ENCODE measurements around the gene FGF19.

Gene FGF19, protein sequence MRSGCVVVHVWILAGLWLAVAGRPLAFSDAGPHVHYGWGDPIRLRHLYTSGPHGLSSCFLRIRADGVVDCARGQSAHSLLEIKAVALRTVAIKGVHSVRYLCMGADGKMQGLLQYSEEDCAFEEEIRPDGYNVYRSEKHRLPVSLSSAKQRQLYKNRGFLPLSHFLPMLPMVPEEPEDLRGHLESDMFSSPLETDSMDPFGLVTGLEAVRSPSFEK

DNA sequence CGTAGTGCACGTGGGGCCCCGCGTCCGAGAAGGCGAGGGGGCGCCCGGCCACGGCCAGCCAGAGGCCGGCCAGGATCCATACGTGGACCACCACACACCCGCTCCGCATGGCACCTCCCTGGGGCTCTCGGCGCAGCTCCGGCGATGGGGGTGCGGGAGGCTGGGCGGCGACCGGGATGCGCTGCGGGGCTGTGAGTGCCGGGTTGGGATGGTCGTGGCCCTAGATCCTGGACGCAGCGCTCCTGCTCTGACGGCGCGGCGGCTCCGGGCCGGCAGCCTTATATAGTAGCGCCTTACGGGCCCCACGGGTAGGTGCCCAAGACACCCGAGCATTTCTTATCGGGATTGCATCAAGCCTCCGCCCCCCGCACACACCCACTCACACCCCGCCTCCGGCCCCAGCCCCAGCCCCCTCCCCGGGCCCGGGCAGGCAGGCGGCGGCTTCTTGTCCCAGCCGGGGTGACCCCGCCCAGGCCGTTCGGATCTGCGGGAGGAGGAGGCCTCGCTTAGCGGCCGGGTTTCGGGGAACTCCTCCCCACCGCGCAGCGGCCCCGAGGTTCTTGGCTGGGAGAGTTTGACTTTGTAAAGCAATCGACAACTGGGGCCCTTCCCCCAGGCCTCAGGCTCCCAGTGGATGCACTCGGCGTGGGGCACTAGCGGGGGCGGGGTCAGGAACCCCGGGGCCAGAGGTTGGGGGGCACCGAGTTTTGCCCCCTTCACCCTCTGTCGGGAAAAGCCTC is at the start of gene FGF19:
FGF19 (minus strand) TSS at position 255 of the 740 bp plus-strand sequence; CDS start at position 109, 146 bp downstream.
- TF ChIP-seq ZFX (IDR thresholded peaks at IDR 0.05; ENCODE audit: borderline replicate concordance), result no peak
- TF ChIP-seq, protein P1, sequence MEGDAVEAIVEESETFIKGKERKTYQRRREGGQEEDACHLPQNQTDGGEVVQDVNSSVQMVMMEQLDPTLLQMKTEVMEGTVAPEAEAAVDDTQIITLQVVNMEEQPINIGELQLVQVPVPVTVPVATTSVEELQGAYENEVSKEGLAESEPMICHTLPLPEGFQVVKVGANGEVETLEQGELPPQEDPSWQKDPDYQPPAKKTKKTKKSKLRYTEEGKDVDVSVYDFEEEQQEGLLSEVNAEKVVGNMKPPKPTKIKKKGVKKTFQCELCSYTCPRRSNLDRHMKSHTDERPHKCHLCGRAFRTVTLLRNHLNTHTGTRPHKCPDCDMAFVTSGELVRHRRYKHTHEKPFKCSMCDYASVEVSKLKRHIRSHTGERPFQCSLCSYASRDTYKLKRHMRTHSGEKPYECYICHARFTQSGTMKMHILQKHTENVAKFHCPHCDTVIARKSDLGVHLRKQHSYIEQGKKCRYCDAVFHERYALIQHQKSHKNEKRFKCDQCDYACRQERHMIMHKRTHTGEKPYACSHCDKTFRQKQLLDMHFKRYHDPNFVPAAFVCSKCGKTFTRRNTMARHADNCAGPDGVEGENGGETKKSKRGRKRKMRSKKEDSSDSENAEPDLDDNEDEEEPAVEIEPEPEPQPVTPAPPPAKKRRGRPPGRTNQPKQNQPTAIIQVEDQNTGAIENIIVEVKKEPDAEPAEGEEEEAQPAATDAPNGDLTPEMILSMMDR (IDR thresholded peaks at IDR 0.05), result no peak
- no peak within 1 kb of the TSS for H3K27ac ChIP-seq

DNA sequence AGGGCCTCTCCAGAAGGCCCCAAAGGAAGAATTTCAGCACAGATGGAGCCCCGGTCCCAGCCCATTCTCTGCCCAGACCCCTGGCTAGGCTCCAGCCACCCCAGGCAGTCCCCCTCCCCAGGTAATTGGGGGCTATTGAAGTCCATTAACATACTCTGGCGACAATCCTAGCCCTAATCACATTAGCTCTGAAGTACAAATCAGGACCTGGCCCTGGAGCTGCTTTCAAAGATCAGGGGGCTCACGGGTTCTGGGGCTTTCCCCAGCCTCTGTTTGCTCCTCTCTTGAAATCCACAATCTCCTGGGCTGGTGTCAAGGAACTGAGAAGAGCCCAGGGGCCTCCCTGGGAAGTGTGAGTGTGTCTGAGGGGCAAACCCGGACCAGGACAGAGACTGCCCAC is 49.1 kb upstream of the FGF19 start:
- TF ChIP-seq, protein P1 (IDR thresholded peaks at IDR 0.05), result no peak
- no peak overlapping the region for H3K27ac ChIP-seq

DNA sequence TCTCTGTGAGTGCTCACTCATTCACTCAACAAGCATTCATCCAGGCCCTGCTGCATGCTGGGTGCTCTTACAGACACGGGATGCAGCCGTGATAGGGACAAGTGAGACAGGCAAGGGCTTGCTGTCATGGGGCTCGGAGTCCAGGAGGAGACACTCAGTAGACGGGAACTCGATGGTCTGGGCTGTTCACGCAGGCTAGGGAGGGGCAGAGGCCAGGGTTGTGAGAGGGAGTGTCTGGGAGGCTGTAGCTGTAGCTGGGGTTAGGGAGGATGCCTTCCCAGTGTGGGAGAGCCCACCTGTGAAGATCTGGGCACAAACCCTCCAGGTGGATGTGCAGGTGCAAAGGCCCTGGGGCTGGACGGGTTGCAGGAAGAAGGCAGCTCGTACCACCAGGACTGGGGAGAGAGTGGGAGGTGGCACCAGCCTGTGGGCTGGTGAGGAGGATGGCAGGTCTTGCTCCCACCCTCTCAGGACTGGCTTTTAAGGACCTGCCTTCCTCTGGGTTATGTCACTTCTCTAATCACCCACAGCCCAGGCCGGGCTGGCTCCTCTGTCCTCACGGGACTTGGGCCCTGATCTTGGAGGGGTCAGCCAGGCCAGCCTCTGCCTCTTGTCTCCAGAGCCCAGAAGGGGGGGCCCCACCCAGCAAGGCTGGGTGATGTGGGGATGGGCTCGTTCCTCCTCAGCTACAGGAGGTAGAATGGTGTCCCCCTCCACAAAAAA is 47.2 kb upstream of the FGF19 start:
- no peak overlapping the region for H3K27ac ChIP-seq
- TF ChIP-seq, protein P1 (IDR thresholded peaks at IDR 0.05), result no peak
- TF ChIP-seq ZFX (IDR thresholded peaks at IDR 0.05; ENCODE audit: borderline replicate concordance), result no peak

DNA sequence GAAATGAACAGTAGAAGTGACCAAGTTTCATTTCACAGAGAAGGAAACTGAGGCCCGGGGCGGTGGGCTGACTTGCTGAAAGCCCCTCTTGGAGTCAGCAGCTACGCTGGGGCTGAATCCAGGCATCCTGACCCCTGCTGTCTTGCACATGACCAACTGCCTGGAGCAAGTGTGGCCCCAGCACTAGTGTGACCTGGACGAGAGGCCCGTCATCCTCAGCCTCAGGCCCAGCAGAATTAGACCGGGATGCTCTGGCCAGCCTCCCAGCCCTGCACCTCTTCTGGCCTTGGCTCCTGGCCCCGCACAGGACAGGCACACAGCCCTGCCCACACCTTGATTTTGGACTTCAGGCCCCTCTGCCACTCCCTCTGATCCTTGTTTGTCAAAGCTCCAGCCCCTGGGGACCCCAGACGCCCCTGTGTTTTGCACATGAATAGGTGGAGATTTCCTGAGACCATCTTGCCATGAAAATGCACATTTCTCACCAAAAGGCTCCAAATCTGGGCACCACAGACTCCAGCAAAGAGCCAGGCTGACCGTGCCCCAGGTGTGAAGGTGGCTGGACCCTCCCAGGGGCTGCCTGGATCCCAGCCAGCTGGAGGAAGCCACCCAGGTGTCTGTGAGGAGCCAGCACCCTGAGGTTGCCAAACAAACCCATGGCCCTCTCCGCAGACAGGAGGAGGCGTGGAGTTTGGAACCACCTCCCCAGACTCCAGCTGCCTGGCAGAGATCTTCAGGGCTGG is 46.5 kb upstream of the FGF19 start:
- TF ChIP-seq, protein P1 (IDR thresholded peaks at IDR 0.05), result no peak
- TF ChIP-seq ZFX (IDR thresholded peaks at IDR 0.05; ENCODE audit: borderline replicate concordance), result no peak

DNA sequence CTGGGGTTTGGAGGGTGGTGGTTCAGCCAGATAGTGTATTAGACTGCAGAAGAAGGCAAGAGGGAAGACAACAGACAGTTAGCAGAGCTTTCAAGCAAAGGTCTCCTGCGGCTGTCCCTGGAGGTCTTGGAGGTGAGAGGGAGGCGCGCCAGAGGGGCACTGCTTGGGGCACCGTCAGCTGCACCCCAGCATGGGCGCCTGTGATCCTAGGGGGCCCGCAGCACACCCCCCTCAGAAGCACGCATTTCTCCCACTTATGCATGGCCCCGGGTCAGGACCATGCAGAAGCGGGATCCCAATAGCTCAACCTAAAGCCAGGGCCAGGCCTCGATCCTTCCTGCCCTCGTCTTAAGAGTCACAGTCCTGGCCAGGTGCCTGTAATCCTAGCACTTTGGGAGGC is 44.8 kb upstream of the FGF19 start:
- H3K27ac ChIP-seq, result no peak overlapping the region
- TF ChIP-seq, protein P1 (IDR thresholded peaks at IDR 0.05), result no peak

More for the DNA sequence above, 46.5 kb upstream of the FGF19 start:
- H3K27ac ChIP-seq, result no peak overlapping the region

DNA sequence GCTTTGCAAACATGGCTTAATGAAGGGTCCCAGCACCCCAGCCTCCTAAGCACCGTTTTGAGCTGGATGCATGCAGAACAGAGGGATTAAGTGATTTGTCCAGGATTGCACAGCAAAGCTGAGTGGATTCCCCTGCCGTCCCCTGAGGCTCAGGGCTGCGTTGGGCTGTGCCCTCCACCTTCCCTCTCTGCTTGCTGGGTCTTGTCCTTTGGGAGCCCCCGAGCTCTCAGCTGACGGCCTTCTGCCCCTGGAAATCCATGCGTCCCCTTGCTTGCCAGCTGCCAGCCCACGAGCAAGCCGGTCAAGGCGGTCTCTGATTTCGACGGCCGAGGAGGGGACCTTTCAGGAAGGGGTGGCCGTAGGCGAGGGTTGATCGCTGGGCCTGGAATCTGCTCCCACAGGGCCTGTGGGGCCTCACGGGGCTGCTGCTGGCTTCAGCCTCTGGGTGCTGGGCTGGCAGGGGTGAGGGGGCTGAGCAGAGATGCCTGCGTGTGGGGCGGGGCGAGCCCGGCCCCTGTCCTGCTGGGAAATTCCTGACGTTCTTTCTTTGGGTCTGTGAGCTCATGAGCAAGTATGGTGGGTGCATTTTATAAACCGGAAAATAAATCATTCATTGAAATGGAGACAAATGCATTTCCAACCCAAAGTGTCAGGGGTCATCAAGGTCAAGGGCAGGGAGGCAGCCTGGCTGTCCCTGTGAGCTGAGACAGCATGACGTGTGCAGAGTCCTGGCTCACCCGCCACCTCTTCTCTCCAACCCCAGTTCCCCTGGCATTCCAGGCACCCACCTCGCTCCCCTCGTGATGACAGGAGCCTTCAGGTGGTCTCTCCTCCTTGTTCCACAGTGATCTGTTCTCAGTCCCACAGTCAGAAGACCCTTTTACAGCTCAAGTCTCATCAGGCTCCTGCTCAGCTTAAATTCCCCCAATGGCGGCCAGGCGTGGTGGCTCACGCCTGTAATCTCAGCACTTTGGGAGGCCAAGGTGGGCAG is 43.2 kb upstream of the FGF19 start:
- TF ChIP-seq, protein P1 (IDR thresholded peaks at IDR 0.05), result no peak
- TF ChIP-seq ZFX (IDR thresholded peaks at IDR 0.05; ENCODE audit: borderline replicate concordance), result no peak
- H3K27ac ChIP-seq, result no peak overlapping the region

Measured in 22Rv1 (cell line).